ENCODE measurements around the gene LYZL2.

Gene LYZL2

DNA sequence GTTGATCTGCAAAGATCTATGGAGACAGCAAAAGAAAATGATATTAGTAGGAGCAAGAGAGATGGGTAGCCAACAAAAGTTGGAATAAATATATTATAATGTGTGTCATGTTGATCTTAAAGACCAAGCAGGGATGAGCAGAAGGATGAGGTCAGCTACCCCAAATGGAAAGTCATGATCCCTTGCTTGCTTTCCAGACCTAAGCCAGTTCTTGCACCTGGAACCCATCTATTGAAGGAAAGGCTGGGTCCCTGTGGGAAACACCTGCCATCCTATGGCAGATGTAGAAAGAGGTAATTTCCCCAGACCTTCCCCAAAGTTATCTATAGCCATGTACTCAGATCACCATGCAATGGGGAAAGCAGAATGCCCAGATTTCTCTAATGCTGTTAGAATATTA, 52.5 kb downstream of the LYZL2 start:
- TF ChIP-seq TAF1 (IDR thresholded peaks at IDR 0.05; ENCODE audit: borderline replicate concordance, low read depth, low read length) (no peak), POLR2AphosphoS5 (IDR thresholded peaks at IDR 0.05; ENCODE audit: low read depth, low read length) (no peak), POLR2A (IDR thresholded peaks at IDR 0.05; ENCODE audit: low read depth, low read length) (no peak)
- DNase-seq (ENCODE audit: insufficient read length) (no peak), FAIRE-seq (no peak)

- FAIRE-seq (no peak), DNase-seq (ENCODE audit: insufficient read length) (no peak)
- TF ChIP-seq TAF1 (IDR thresholded peaks at IDR 0.05; ENCODE audit: borderline replicate concordance, low read depth, low read length) (no peak), POLR2A (IDR thresholded peaks at IDR 0.05; ENCODE audit: low read depth, low read length) (no peak), POLR2AphosphoS5 (IDR thresholded peaks at IDR 0.05; ENCODE audit: low read depth, low read length) (no peak)
Measured at GRCh38 chr10:30576641-30577040, 52.9 kb downstream of the LYZL2 start.

DNA sequence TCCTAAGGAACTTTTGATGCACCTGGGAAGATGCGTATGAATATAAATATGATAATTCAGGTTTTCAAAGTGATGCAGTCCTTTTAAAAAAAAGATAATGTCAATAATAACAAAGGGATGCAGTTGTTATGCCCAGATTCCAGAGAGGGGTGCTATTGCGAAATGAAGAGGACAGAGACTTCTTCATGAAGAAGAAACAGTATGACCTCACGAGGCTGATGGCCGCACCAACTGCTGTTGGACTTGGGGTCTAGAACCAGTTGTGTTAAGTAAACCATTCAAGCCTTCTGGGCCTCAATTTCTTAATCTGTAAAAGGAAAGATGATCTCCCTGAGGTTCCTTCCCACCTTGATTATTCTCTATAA, 55.1 kb downstream of the LYZL2 start:
- no peak for DNase-seq (ENCODE audit: insufficient read length)
- TF ChIP-seq POLR2A (IDR thresholded peaks at IDR 0.05; ENCODE audit: low read depth, low read length), result no peak
- TF ChIP-seq POLR2AphosphoS5 (IDR thresholded peaks at IDR 0.05; ENCODE audit: low read depth, low read length), result no peak
- no peak for TF ChIP-seq TAF1 (IDR thresholded peaks at IDR 0.05; ENCODE audit: borderline replicate concordance, low read depth, low read length)
- no peak for FAIRE-seq

DNA sequence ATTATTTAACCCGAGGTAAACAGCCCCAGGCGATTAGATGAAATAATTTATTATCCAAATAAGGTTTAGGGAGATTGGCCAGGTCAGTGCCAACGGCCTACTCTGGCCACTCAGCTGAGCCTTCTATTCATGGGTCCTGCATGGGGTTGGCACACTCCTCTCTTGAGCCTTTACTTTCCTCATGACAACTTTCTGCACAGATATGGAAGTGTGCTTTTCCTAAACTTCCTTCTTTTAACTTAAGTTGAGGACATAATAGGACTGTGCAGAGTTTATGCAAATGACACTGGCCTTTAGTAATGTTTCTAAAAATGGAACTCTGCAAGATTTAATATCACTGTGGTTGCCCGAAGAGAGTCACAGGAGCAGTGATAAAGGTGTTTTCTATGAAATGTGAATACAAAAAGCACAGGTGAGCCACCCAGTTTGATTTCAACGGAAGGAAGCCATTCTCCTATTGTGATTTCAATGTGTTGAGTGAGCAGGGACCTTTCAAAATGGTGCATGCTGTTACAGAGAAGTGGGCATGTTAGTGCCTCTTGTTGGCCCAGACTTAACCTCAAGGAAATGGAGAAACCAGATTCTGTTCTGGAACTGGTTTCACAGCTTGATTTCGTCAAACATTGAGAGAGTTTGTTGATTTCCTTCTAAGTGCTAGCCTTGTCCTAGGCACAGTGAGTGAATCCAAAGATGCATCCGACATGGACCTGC, 55.7 kb downstream of the LYZL2 start:
- DNase-seq (ENCODE audit: insufficient read length) (no peak), FAIRE-seq (no peak)
- no peak for TF ChIP-seq POLR2A (IDR thresholded peaks at IDR 0.05; ENCODE audit: low read depth, low read length)
- no peak for TF ChIP-seq TAF1 (IDR thresholded peaks at IDR 0.05; ENCODE audit: borderline replicate concordance, low read depth, low read length)
- TF ChIP-seq POLR2AphosphoS5 (IDR thresholded peaks at IDR 0.05; ENCODE audit: low read depth, low read length), result no peak

- FAIRE-seq (no peak), DNase-seq (ENCODE audit: insufficient read length) (no peak)
- TF ChIP-seq POLR2A (IDR thresholded peaks at IDR 0.05; ENCODE audit: low read depth, low read length), result no peak
- TF ChIP-seq POLR2AphosphoS5 (IDR thresholded peaks at IDR 0.05; ENCODE audit: low read depth, low read length), result no peak
- TF ChIP-seq TAF1 (IDR thresholded peaks at IDR 0.05; ENCODE audit: borderline replicate concordance, low read depth, low read length), result no peak
Measured at GRCh38 chr10:30565449-30565848, 64.1 kb downstream of the LYZL2 start.

- DNase-seq (ENCODE audit: insufficient read length) (no peak), FAIRE-seq (no peak)
- TF ChIP-seq POLR2A (IDR thresholded peaks at IDR 0.05; ENCODE audit: low read depth, low read length), result no peak
- TF ChIP-seq POLR2AphosphoS5 (IDR thresholded peaks at IDR 0.05; ENCODE audit: low read depth, low read length), result no peak
- no peak for TF ChIP-seq TAF1 (IDR thresholded peaks at IDR 0.05; ENCODE audit: borderline replicate concordance, low read depth, low read length)
Measured at GRCh38 chr10:30562787-30563186, 66.8 kb downstream of the LYZL2 start.

Measured in GM12892 (cell line).